ENCODE measurements around the gene AKAP8L. TPM values are rescaled to one million over a fixed set of nuclear protein-coding genes. Genes with fewer than 3 reads are reported as not detected.

Gene AKAP8L
- total RNA-seq, 2 donors from 2014 or later = 105 to 124 TPM

DNA sequence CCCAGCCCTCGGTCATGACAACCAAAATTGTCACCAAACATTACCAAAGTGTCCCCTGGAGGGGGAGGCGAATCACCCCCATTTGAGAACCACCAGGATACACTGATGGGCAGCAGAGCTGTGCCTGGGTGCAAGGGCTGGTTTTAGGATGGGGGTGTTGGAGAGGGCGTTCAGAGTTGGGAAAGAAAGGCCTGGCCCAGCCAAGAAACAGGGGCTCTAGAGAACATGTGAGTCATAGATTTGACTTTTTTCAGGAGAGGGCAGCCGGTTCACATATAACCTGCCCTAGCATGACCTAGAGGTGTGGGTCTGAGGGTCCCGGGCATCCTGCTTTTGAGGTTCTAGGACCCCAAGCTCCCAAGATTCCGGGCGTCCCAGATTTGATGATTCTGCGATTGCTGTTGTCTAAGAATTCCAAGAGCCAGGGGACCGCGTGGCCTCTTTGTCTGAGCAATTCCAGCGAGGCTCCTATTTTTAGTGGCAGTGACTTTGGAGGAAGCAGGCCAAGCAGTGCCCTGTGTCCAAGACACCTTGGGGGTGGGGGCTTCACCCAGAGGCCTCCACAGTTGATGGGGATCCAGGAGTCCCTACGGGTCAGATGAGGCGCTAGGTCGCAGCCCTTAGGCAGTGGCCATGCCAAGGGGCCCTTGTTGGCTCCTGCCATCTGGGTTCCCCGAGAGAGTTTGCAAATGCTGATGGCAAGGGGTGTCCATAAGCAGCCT lies 25.9 kb upstream of the AKAP8L start:
- Mint-ChIP-seq H3K4me3 (no peak overlapping the region), H3K27me3 (ENCODE audit: low read depth) (no peaks in the 10 kb centered on the region), H3K27ac (no peak overlapping the region), H3K36me3 (ENCODE audit: insufficient read depth in 2 of 2) (no peaks in the 10 kb centered on the region), H3K4me1 (ENCODE audit: low read depth) (no peaks in the 10 kb centered on the region), H3K9me3 (no peaks in the 10 kb centered on the region)
- ATAC-seq (replicated peaks in 1 of 2) (no peak), DNase-seq (no peak)

DNA sequence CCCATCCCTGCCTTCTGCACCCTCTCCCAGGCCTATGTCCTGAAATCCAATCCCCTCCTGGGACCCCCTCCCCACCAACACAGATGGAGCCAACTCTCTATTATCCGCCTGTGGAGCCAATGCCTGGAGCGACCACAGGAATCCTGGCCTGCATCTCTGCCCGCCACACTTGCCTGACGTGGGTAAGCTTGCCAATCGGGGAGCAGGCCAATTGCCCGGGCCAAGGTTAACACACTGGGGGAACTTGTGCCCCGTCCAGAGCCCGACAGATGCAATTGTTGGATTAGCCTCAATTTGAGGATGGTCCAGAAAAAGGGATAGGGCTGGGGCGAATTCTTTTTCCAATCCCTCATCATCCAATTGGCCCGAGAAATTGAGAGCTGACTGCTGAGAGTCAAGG lies 25.1 kb upstream of the AKAP8L start:
- H3K9me3 Mint-ChIP-seq = no peaks in the 10 kb centered on the region
- no peaks in the 10 kb centered on the region for H3K36me3 Mint-ChIP-seq (ENCODE audit: insufficient read depth in 2 of 2)
- H3K4me1 Mint-ChIP-seq (ENCODE audit: low read depth) = no peaks in the 10 kb centered on the region
- no peak for DNase-seq
- no peak for ATAC-seq (replicated peaks in 1 of 2)
- no peaks in the 10 kb centered on the region for H3K27me3 Mint-ChIP-seq (ENCODE audit: low read depth)
- H3K4me3 Mint-ChIP-seq = no peak overlapping the region
- no peak overlapping the region for H3K27ac Mint-ChIP-seq

DNA sequence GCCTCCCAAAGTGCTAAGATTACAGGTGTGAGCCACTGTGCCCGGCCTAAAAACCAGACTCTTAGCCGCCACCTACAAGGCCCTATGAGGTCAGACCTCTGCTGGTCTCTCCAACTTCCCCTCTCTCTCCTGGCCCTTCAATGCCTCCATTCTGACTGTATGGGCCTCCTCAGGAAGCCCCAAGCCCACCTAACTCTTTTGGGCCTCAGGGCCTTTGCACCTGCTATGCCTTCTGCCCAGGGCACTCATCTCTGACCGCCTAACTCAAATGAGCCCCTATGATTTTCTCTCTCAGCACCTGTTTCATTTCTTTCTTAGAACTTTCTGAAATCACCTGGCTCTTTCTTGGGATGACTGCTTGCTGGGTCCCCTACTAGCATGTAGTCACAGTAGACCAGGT lies 24.5 kb upstream of the AKAP8L start:
- Mint-ChIP-seq H3K4me1 (ENCODE audit: low read depth) (no peaks in the 10 kb centered on the region), H3K27ac (no peak overlapping the region), H3K36me3 (ENCODE audit: insufficient read depth in 2 of 2) (no peaks in the 10 kb centered on the region), H3K4me3 (no peak overlapping the region), H3K27me3 (ENCODE audit: low read depth) (no peaks in the 10 kb centered on the region), H3K9me3 (no peaks in the 10 kb centered on the region)
- no peak for DNase-seq
- no peak for ATAC-seq (replicated peaks in 1 of 2)

DNA sequence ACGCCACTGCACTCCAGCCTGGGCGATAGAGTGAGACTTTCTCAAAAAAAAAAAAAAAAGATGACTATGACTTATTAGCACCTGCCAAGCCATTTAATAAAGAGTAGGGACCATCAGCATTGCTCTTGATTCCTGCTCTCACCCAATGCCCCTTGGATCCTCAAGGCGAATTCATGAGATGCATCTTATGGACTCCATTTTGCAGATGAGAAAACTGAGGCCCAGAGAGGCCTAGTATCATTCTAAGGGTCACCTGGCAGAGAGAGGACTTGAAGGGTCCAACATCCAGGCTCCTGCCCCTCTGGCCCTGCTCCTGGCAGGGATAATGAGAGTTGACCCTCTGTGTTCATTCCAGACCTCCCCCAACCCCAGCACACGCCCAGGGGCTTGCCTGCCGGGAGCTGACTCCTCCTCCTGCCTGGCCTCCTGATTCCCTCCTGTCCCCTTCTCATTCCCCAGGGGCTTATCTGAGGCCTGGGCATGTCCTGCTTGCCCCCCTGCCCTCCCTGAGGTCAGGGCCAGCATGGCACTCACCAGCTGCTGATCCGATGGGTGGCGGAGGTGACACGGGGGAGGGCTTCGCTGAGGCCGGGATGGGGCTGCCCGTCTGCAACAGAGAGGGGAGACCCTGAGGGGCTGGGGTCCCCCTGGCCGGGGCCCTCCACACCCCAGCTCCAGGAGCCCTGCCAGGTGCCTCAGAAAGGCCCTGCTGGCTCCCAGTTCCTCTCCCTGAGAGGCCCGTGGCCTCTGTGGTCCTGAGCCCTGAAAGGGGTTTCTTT lies 23.5 kb upstream of the AKAP8L start:
- no peak for ATAC-seq (replicated peaks in 1 of 2)
- H3K9me3 Mint-ChIP-seq = no peaks in the 10 kb centered on the region
- H3K36me3 Mint-ChIP-seq (ENCODE audit: insufficient read depth in 2 of 2) = no peaks in the 10 kb centered on the region
- no peak overlapping the region for H3K4me3 Mint-ChIP-seq
- no peak for DNase-seq
- H3K27ac Mint-ChIP-seq = no peak overlapping the region
- no peaks in the 10 kb centered on the region for H3K4me1 Mint-ChIP-seq (ENCODE audit: low read depth)
- H3K27me3 Mint-ChIP-seq (ENCODE audit: low read depth) = no peaks in the 10 kb centered on the region

DNA sequence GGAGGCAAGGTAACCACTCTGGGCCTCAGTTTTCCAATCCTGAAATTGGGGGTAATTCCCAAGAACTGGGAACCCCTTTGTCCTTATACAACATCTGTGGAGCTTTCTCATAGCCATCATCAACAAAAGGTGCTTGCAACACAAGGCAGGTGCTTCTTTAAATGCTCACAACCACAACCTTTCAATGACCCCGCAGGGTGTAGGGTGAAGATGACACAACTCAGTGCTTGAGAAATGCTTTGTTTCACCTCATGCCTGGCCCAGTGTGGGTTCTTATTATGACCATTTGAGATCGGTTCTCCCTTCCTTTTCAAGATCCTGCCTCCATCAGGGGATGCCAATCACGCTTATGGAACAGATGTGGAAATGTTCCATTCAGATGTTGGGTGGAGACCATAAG lies 22.5 kb upstream of the AKAP8L start:
- Mint-ChIP-seq H3K9me3 (no peaks in the 10 kb centered on the region), H3K27me3 (ENCODE audit: low read depth) (no peaks in the 10 kb centered on the region), H3K27ac (no peak overlapping the region), H3K4me1 (ENCODE audit: low read depth) (peaks cover 2% of the 10 kb centered on the region), H3K36me3 (ENCODE audit: insufficient read depth in 2 of 2) (no peaks in the 10 kb centered on the region), H3K4me3 (no peak overlapping the region)
- DNase-seq (no peak), ATAC-seq (replicated peaks in 1 of 2) (peak in 1 of 2 donors; percentile 32)

DNA sequence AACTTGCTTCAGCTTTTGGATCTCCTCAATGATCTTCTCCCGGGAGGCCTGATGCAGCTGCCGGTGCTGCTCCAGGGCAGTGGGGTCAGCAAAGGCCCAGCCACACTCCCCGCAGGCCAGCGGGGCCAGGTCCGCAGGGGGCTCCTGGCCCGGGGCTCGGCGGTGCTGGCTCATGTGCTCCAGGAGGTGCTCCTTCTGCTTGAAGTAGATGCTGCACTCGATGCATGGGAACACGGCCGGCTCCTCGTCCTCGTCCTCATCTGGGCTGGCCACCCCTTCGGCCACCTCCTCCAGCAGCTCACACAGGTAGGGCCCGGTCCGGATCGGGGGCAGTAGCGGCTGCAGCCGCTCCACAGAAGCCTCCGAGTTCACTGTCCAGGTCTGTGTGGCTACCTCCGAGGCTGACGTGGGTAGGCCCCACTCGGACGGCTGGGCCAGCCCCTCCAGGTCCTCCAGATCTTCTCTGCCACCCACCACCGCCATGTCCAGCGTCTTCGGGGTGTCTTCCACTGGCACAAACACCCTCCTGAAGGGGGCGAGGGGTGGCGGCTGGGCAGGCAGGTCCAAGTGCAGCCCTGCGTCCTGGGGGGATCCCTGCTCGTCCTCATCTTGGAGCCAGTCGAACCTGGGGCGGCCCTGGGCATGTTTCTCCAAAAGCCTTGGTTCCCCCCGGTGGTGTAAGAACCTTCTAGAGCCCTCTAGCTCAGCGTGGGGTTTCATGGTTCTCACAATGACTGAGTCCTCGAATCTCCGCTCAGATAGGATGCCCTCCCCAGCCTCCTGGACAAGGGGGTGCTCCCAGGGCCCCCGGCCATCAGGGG lies 21.2 kb upstream of the AKAP8L start:
- H3K4me1 Mint-ChIP-seq (ENCODE audit: low read depth) = peaks cover 5% of the 10 kb centered on the region
- no peak overlapping the region for H3K4me3 Mint-ChIP-seq
- ATAC-seq (replicated peaks in 1 of 2) = no peak
- no peaks in the 10 kb centered on the region for H3K27me3 Mint-ChIP-seq (ENCODE audit: low read depth)
- H3K9me3 Mint-ChIP-seq = no peaks in the 10 kb centered on the region
- no peak overlapping the region for H3K27ac Mint-ChIP-seq
- DNase-seq = no peak
- H3K36me3 Mint-ChIP-seq (ENCODE audit: insufficient read depth in 2 of 2) = no peaks in the 10 kb centered on the region

DNA sequence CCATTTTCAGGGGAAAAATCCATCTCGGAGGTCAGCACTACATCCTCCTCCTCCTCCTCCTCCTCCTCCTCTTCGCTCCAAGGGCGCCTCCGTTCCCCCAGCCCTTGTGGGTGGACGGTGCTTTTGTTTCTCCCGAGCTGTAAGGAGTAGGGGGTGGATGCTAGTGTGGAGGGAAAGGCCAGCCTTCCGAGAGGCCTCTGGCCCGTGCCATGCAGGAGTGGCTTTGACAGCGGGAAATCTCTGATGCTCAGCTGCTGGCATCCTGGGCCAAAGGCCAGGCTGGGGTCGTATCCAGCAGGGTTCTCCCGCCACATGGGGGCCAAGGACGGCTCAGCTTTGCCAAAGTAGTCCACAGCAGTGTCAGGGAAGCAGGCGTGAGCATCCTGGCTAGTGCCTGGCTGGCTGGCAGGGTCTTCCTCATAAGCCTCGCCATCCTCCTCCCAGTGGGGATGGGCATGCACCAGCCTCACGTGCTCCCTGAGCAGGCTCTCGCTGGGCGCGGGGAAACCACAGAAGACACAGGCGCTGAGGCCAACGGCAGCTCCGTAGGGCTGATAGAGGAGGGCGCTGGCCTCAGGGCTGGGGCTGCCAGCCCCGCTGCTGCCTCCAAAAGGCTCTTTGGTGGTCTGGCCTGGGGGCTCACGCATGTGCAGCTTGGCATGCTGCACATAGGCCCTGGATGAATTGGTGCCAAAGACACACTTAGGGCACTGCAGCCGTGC lies 20.5 kb upstream of the AKAP8L start:
- DNase-seq (no peak), ATAC-seq (replicated peaks in 1 of 2) (no peak)
- Mint-ChIP-seq H3K36me3 (ENCODE audit: insufficient read depth in 2 of 2) (no peaks in the 10 kb centered on the region), H3K4me3 (no peak overlapping the region), H3K9me3 (no peaks in the 10 kb centered on the region), H3K27ac (no peak overlapping the region), H3K27me3 (ENCODE audit: low read depth) (no peaks in the 10 kb centered on the region), H3K4me1 (ENCODE audit: low read depth) (peaks cover 5% of the 10 kb centered on the region)

DNA sequence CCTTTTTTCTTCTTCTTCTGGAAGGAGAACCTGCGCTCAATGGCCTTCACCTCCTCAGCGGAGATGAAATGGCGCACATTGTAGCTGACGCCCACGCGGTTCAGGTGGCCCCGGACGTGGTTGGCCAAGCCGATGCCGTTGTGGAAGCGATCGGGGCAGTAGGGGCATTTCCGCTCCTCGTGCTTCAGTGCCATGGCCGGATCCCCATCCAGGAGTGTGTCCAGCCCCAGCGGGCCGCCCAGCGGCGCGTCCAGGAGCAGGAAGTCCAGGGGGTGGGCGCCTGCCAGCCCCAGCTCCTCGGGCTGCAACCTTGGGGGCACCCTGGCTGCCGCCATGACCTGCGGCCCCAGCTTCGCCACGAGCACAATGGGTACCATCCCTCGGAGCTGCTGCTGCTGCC lies 19.8 kb upstream of the AKAP8L start:
- Mint-ChIP-seq H3K9me3 (no peaks in the 10 kb centered on the region), H3K27me3 (ENCODE audit: low read depth) (no peaks in the 10 kb centered on the region), H3K4me1 (ENCODE audit: low read depth) (peaks cover 6% of the 10 kb centered on the region), H3K36me3 (ENCODE audit: insufficient read depth in 2 of 2) (no peaks in the 10 kb centered on the region), H3K4me3 (no peak overlapping the region), H3K27ac (no peak overlapping the region)
- DNase-seq = no peak
- ATAC-seq (replicated peaks in 1 of 2) = no peak

DNA sequence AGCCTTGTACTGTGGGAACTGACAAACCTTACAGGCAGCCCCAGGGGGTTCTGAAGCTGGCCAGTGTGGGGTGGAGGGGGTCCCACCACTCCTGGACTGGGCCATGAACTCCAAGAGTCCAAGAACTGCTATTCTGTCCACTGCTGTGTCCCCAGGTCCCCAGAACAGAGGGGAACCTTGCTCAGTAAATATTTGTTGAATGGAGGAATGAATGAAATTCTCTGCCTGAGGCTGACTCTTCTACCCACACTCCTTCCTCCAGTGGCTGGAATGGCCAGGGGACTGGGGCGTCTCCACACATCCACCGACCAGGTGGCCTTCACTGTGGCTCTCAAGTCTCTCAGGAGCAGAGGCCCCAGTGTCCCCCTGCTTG lies 19.3 kb upstream of the AKAP8L start:
- peaks cover 11% of the 10 kb centered on the region for H3K4me1 Mint-ChIP-seq (ENCODE audit: low read depth)
- no peak for DNase-seq
- H3K9me3 Mint-ChIP-seq = no peaks in the 10 kb centered on the region
- H3K27ac Mint-ChIP-seq = no peak overlapping the region
- H3K4me3 Mint-ChIP-seq = no peak overlapping the region
- H3K36me3 Mint-ChIP-seq (ENCODE audit: insufficient read depth in 2 of 2) = peaks cover 0 to under 1% of the 10 kb centered on the region in 2 donors
- ATAC-seq (replicated peaks in 1 of 2) = no peak
- no peaks in the 10 kb centered on the region for H3K27me3 Mint-ChIP-seq (ENCODE audit: low read depth)

DNA sequence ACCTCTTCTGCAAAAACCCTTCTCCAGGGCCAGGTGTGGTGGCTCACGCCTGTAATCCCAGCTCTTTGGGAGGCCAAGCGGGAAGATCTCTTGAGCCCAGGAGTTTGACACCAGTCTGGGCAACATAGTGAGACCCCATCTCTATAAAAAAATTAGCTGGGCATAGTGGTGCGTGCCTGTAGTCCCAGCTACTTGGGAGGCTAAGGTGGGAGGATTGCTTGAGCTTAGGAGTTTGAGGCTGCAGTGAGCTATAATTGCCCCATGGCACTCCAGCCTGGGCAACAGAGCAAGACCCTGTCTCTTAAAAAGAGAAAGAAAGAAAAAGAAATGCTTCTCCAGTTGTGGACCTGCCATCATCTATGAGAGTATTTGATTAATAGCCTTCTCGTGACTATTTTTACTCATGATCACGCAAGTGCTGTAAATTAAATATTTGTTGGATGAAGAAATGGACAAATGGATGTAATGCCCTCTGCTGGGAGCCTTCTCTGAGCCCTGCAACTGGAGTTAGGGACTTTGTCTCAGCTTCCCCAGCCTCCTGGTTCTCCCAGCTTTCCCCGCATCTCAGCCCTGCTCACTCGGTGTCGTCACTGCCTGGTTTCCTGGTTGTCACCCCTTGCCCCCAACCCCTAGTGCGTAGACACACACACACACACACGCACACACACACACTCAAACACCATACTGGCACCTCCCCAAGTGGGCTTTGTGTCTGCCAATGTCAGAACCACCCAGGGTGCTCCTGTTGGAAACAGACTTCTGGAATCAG lies 18.8 kb upstream of the AKAP8L start:
- Mint-ChIP-seq H3K27me3 (ENCODE audit: low read depth) (no peaks in the 10 kb centered on the region), H3K9me3 (no peaks in the 10 kb centered on the region), H3K36me3 (ENCODE audit: insufficient read depth in 2 of 2) (peaks cover 0 to 2% of the 10 kb centered on the region in 2 donors), H3K27ac (no peak overlapping the region), H3K4me3 (no peak overlapping the region), H3K4me1 (ENCODE audit: low read depth) (peaks cover 13% of the 10 kb centered on the region)
- DNase-seq (no peak), ATAC-seq (replicated peaks in 1 of 2) (no peak)

DNA sequence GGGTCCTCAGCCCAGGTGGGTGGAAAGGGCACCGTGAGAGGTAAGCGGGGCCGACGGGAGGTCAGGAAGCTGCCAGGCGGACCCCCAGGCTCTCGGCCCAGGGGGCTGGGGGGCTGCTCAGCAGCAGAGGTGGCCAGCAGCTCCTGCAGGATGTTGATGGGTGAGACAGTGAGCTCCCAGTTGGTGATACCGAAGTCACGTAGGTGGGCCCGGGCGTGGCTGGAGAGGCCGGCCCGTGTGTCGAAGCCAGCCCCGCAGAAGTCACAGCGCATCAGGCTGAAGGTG lies 18.0 kb upstream of the AKAP8L start:
- Mint-ChIP-seq H3K36me3 (ENCODE audit: insufficient read depth in 2 of 2) (peaks cover 2 to 3% of the 10 kb centered on the region in 2 donors), H3K9me3 (no peaks in the 10 kb centered on the region), H3K4me3 (no peak overlapping the region), H3K27me3 (ENCODE audit: low read depth) (no peaks in the 10 kb centered on the region), H3K4me1 (ENCODE audit: low read depth) (peaks cover 16% of the 10 kb centered on the region), H3K27ac (no peak overlapping the region)
- no peak for ATAC-seq (replicated peaks in 1 of 2)
- DNase-seq = no peak

DNA sequence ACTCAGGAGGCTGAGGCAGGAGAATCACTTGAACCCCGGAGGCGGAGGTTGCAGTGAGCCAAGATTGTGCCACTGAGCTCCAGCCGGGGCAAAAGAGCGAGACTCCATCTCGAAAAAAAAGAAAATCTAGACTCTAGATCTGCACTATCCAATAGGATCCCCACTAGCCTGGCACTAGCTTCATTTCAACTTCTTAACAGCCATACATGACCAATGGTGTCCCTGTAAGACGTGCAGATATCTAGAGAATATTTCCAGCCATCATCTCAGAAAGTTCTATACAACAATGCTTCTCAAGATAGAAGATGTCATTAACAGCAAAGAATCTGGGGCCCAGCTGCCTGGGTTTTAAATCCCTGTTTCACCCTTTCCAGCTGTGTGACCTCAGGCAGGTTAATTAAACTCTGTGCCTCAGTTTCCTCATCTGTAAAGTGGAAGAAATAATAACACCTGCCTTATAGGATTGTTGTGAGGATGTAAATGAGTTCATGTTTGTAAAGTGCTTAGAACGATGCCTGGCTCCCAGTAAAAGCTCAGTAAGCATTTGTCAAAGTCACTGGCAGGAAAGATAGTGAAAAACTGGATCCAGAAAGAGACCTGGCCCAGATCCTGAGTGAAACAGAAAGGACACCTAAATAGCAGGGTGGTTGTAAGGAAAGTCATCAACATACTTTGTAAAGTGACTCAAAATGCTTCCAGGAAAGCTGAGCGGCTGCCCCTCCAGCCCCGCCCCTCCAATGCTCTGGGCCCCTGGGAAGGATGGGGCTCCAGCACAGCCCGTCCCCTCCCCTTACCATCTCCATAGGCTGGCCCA lies 17.4 kb upstream of the AKAP8L start:
- Mint-ChIP-seq H3K27ac (peak overlapping the region; percentile 72), H3K27me3 (ENCODE audit: low read depth) (no peaks in the 10 kb centered on the region), H3K9me3 (no peaks in the 10 kb centered on the region), H3K36me3 (ENCODE audit: insufficient read depth in 2 of 2) (peaks cover 4 to 5% of the 10 kb centered on the region in 2 donors), H3K4me3 (no peak overlapping the region), H3K4me1 (ENCODE audit: low read depth) (peaks cover 21% of the 10 kb centered on the region)
- ATAC-seq (replicated peaks in 1 of 2) (no peak), DNase-seq (no peak)

Data from activated T-cell treated with anti-CD3 and anti-CD28 coated beads, Interleukin-2, amount 50 U/mL, for 72 hours (primary cell).